ENCODE measurements around the gene MAPK14.

MAPK14 gene

DNA sequence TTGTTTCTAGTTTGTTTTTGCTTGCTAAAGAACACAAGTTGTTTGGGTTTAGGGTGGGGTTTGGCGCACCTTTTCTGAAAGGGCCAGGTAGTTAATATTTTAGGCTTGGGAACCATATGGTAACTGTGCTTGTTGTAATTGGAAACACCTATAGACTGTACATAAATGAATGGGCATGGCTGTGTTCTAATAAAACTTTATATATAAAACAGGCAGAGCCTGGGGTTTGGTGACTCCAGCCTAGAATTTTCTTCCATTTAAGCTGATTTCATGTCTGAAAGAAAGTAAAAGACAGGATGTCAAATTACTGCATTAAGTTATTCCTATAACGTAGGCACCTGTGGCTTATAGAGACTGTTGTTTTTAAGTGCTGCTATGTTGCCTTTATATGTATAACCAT is 66.6 kb downstream of the MAPK14 start:
- no peak overlapping the region for H3K4me3 Mint-ChIP-seq
- peaks cover 26% of the 10 kb centered on the region for H3K4me1 Mint-ChIP-seq (ENCODE audit: low read depth)
- H3K27me3 Mint-ChIP-seq: no peaks in the 10 kb centered on the region
- H3K27ac Mint-ChIP-seq: peak overlapping the region; percentile 38
- DNase-seq: no peak
- H3K9me3 Mint-ChIP-seq: no peaks in the 10 kb centered on the region
- peaks cover 58% of the 10 kb centered on the region for H3K36me3 Mint-ChIP-seq (ENCODE audit: low read depth)

DNA sequence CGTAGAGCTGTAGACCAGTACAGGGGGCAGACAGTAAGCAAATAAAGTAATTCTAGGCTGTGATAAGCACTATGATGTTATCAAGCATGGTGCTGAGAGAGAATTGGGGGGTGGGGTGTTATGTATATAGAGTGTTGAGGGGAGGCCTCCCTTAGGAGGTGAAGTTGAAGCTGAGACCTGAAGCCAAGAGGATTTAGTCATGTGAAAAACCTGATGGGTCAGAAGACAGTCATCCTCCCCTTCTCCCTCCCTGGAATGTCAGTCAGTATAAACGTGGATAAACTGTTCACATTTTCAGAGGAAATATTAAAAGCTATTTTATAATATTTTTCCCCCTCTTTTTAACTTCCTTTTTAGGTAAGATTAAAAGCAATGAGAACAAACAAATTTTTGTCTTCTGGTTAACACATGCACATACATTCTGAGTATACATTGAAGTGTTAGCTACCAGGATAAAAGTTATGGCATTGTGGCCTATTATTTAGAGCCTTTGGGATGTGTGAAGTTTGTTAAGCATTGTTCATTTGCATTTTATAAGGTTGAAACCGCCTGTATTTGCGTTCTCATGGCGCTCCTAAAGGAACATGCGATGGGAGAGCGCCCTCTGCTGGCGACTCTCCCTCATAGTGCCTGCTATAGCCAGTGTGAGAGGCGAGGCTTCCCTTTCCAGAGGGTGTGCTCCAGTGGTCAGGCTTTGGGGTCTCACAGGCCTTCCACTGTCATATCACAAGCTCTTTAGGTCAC is 67.3 kb downstream of the MAPK14 start:
- H3K27me3 Mint-ChIP-seq: no peaks in the 10 kb centered on the region
- peaks cover 32% of the 10 kb centered on the region for H3K4me1 Mint-ChIP-seq (ENCODE audit: low read depth)
- H3K36me3 Mint-ChIP-seq (ENCODE audit: low read depth): peaks cover 59% of the 10 kb centered on the region
- H3K9me3 Mint-ChIP-seq: no peaks in the 10 kb centered on the region
- DNase-seq: peak; percentile 84
- H3K4me3 Mint-ChIP-seq: no peak overlapping the region
- peak overlapping the region; percentile 38 for H3K27ac Mint-ChIP-seq

DNA sequence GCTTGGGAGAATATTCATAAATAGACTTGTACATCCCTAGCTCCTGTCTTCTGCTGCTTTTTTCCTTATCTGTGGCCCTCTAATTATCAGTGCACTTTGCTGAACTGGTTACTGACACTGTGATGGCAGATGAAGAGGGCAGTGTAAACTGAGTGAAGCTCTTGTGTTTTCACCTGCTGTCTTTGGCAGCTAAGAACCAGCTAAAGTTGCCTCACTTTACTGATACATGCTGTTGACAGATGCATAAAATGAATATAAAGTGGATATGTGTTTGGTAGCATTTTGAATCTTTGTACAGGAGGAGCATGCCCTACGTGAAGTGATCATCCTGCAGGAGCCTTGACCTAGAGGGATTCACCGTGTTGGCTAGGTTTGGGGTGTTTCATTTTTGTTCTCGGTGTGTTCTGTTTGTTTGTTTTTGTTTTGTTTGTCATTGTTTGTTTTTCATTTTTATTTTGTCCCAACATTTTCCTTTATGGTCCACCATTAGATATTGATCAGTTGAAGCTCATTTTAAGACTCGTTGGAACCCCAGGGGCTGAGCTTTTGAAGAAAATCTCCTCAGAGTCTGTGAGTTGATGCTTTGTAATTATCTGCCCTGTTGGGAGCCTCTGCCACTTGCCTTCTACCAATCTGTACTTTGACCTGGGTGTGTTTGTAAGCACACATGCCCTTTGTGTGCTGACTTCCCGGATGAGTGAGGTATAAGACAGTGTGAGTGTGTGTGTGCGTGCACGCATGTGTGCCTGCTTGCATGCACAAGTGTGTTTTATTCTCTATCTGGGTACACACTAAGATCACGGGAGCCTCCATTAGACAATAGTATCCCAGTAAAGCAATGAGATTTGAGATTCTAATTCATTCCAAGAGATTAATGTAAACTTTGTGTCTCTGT is 68.1 kb downstream of the MAPK14 start:
- peaks cover 39% of the 10 kb centered on the region for H3K4me1 Mint-ChIP-seq (ENCODE audit: low read depth)
- peak overlapping the region; percentile 38 for H3K27ac Mint-ChIP-seq
- no peak for DNase-seq
- H3K9me3 Mint-ChIP-seq: no peaks in the 10 kb centered on the region
- no peak overlapping the region for H3K4me3 Mint-ChIP-seq
- peaks cover 56% of the 10 kb centered on the region for H3K36me3 Mint-ChIP-seq (ENCODE audit: low read depth)
- H3K27me3 Mint-ChIP-seq: no peaks in the 10 kb centered on the region

DNA sequence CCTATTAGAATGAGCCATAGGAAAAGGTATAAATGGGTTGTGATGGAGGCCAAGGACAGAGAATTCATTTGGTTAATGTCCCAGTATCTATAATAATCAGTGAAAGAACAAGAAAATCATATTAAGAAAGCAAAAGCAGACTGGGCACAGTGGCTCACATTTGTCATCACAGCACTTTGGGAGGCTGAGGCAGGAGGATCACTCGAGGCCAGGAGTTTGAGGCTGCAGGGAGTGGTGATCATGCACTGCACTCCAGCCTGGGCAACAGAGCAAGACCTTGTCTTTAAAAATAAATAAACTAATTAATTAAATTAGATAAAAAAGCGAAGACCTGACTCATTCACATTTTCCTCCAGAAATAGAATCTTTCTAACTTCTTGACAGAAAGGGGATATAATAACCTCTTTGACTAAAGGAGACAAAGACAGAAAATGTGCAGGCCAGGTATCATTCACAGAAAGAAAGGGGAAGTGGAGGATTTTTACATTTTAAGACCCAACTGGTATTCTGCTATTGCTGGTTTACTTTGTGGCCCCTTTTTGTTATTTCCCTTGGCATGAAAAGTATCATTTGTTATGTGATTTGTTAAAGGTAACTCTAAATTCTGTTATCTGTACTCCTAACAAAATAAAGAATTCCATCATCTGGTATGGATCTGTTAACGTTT is 70.8 kb downstream of the MAPK14 start:
- Mint-ChIP-seq H3K36me3 (ENCODE audit: low read depth) (peaks cover 56% of the 10 kb centered on the region), H3K27me3 (no peaks in the 10 kb centered on the region), H3K4me1 (ENCODE audit: low read depth) (peaks cover 44% of the 10 kb centered on the region), H3K9me3 (no peaks in the 10 kb centered on the region), H3K27ac (peak overlapping the region; percentile 80), H3K4me3 (no peak overlapping the region)
- DNase-seq: no peak

DNA sequence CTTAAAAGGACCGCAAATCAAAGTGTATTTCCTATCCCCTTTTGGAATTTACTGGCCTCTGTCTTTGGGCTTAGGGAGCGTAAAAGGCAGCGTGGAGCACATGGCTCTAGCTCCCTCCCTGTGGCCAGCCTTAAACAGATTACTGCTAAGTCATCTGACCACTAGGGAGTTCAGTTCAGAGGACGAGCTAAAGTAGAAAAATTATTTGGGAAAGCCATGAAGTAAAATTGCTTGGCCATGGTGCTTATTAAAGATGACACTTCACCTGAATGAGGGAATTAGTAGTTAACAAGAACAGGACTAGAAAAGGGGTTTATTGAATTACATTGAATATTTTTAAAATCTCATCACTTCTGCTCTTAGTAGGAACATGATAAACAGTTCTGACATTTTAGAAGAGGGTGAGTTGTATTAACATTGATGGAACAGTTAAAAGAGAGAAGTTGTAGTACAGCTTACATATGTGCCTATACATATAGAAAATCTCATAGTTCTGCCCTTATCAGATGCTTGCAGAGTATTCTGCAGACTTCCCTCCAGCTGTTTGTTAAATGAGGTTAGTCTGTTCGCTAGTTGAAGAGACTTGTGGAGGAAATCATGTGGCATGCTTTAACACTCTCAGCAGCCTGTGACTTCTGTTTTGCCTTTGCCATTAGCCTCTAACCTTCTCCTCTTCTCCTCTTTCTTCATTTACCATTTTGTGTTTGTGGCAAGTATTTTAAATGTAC is 71.5 kb downstream of the MAPK14 start:
- DNase-seq: no peak
- H3K4me1 Mint-ChIP-seq (ENCODE audit: low read depth): peaks cover 44% of the 10 kb centered on the region
- peak overlapping the region; percentile 80 for H3K27ac Mint-ChIP-seq
- H3K36me3 Mint-ChIP-seq (ENCODE audit: low read depth): peaks cover 63% of the 10 kb centered on the region
- H3K9me3 Mint-ChIP-seq: no peaks in the 10 kb centered on the region
- no peaks in the 10 kb centered on the region for H3K27me3 Mint-ChIP-seq
- H3K4me3 Mint-ChIP-seq: no peak overlapping the region

DNA sequence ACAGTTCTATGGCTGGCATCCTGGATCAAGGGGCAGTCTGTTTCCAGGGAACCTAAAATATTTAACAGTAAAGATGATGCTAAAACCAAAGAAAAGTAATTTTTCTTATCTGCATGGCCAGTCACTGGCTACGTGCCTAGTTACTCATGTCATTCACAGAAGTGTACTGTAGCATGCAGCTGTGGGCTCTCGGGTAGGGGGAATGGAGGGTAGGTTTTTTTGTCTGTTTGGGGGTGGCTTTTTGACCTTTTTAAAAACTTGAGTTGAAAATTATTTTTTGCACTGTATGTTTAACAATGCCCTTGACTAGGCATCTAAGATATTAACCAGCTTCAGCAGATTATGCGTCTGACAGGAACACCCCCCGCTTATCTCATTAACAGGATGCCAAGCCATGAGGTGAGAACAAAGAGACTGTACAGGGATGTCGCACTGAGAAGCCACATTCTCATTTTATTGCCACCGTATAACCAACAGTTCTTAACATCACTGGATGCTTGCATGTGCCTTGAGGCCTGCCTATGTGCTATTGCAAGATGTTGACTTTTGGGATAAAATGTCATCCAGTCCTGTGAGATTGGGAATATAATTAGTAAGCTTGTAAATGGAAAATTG is 72.4 kb downstream of the MAPK14 start:
- Mint-ChIP-seq H3K4me3 (no peak overlapping the region), H3K36me3 (ENCODE audit: low read depth) (peaks cover 72% of the 10 kb centered on the region), H3K9me3 (no peaks in the 10 kb centered on the region), H3K4me1 (ENCODE audit: low read depth) (peaks cover 38% of the 10 kb centered on the region), H3K27me3 (no peaks in the 10 kb centered on the region), H3K27ac (peak overlapping the region; percentile 80)
- DNase-seq: no peak

DNA sequence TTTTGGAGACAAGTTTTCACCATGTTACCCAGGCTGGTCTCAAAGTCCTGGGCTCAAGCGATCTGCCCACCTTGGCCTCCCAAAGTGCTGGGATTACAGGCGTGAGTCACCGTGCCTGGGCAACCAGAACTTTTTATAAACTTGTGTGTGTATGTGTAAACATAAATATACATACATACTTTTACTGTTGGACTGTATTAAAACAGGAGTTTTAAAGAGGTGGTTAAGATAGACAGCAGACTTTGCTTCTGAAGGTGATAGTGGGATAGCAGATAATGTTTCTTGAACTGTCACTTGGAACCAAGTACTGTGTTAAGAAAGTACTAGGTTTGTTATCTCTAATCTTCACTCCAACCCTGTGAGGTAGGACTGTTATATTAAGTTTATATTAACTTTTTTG is 74.1 kb downstream of the MAPK14 start:
- no peak for DNase-seq
- Mint-ChIP-seq H3K9me3 (no peaks in the 10 kb centered on the region), H3K27me3 (no peaks in the 10 kb centered on the region), H3K36me3 (ENCODE audit: low read depth) (peaks cover 71% of the 10 kb centered on the region), H3K27ac (peak overlapping the region; percentile 18), H3K4me1 (ENCODE audit: low read depth) (peaks cover 33% of the 10 kb centered on the region), H3K4me3 (no peak overlapping the region)

DNA sequence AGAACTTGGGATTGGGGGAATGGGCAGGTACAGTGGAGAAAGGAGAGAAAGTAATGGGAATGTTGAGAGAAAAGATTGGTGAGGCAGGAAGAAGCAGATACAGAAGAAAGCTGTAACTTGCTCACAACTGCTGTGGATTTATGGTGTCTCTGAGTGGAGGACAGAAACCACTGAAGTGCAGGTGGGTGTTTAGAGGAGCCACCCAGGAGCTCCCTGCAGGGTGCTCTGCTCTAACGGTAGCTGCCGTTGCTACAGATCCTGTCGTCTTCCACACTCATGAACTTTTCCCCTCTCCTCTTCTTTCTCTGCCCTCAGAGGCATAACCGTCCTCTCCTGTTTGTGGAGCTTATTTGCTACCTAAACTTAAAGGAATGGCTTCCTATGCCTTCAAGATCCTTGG is 75.2 kb downstream of the MAPK14 start:
- Mint-ChIP-seq H3K36me3 (ENCODE audit: low read depth) (peaks cover 73% of the 10 kb centered on the region), H3K4me1 (ENCODE audit: low read depth) (peaks cover 40% of the 10 kb centered on the region), H3K27me3 (no peaks in the 10 kb centered on the region), H3K27ac (peak overlapping the region; percentile 44), H3K9me3 (no peaks in the 10 kb centered on the region), H3K4me3 (no peak overlapping the region)
- DNase-seq: no peak

DNA sequence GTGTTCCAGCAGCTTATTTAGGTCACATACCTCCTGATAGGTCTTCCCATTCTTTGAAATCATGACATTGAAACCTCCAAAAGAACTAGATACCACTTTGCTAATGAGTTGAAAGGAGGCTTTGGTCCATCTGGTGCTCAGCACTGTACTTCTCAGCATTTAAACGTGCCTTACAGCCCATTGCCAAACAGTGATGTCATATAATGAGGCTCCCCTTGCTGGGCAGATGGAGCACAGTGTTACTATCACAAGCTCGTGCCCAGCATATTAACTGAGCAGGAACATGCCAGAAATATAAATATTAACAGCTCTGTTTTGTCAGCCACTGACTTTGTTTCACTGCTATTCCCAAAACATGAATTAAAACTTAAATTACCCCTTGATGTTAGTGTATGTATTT is 77.2 kb downstream of the MAPK14 start:
- no peak overlapping the region for H3K4me3 Mint-ChIP-seq
- H3K9me3 Mint-ChIP-seq: no peaks in the 10 kb centered on the region
- no peak for DNase-seq
- peaks cover 86% of the 10 kb centered on the region for H3K36me3 Mint-ChIP-seq (ENCODE audit: low read depth)
- no peak overlapping the region for H3K27ac Mint-ChIP-seq
- no peaks in the 10 kb centered on the region for H3K27me3 Mint-ChIP-seq
- H3K4me1 Mint-ChIP-seq (ENCODE audit: low read depth): peaks cover 48% of the 10 kb centered on the region

DNA sequence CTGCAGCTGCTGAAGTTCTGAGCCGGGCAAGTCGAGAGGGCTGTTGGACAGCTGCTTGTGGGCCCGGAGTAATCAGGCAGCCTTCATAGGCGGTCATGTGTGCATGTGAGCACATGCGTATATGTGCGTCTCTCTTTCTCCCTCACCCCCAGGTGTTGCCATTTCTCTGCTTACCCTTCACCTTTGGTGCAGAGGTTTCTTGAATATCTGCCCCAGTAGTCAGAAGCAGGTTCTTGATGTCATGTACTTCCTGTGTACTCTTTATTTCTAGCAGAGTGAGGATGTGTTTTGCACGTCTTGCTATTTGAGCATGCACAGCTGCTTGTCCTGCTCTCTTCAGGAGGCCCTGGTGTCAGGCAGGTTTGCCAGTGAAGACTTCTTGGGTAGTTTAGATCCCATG is 81.5 kb downstream of the MAPK14 start:
- Mint-ChIP-seq H3K4me1 (ENCODE audit: low read depth) (peaks cover 47% of the 10 kb centered on the region), H3K27me3 (no peaks in the 10 kb centered on the region), H3K9me3 (no peaks in the 10 kb centered on the region), H3K4me3 (no peak overlapping the region), H3K27ac (peak overlapping the region; percentile 72), H3K36me3 (ENCODE audit: low read depth) (peaks cover 84% of the 10 kb centered on the region)
- no peak for DNase-seq

DNA sequence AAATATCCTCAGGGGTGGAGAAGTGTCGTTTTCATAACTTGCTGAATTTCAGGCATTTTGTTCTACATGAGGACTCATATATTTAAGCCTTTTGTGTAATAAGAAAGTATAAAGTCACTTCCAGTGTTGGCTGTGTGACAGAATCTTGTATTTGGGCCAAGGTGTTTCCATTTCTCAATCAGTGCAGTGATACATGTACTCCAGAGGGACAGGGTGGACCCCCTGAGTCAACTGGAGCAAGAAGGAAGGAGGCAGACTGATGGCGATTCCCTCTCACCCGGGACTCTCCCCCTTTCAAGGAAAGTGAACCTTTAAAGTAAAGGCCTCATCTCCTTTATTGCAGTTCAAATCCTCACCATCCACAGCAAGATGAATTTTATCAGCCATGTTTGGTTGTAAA is 82.4 kb downstream of the MAPK14 start:
- H3K36me3 Mint-ChIP-seq (ENCODE audit: low read depth): peaks cover 74% of the 10 kb centered on the region
- no peaks in the 10 kb centered on the region for H3K9me3 Mint-ChIP-seq
- peaks cover 55% of the 10 kb centered on the region for H3K4me1 Mint-ChIP-seq (ENCODE audit: low read depth)
- peak overlapping the region; percentile 47 for H3K27ac Mint-ChIP-seq
- H3K4me3 Mint-ChIP-seq: no peak overlapping the region
- no peak for DNase-seq
- no peaks in the 10 kb centered on the region for H3K27me3 Mint-ChIP-seq

DNA sequence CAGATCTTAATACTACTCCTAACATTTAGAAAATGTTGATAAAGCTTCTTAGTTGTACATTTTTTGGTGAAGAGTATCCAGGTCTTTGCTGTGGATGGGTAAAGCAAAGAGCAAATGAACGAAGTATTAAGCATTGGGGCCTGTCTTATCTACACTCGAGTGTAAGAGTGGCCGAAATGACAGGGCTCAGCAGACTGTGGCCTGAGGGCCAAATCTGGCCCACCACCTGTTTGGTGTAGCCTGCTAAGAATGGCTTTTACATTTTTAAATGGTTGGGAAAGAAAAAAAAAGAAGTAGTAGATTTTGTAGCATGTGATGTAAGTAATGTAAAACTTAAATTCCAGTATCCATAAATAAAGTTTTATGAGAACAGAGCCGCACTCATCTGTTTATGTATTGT is 83.3 kb downstream of the MAPK14 start:
- no peak overlapping the region for H3K27ac Mint-ChIP-seq
- no peak overlapping the region for H3K4me3 Mint-ChIP-seq
- H3K9me3 Mint-ChIP-seq: no peaks in the 10 kb centered on the region
- no peaks in the 10 kb centered on the region for H3K27me3 Mint-ChIP-seq
- DNase-seq: no peak
- H3K4me1 Mint-ChIP-seq (ENCODE audit: low read depth): peaks cover 61% of the 10 kb centered on the region
- peaks cover 67% of the 10 kb centered on the region for H3K36me3 Mint-ChIP-seq (ENCODE audit: low read depth)

DNA sequence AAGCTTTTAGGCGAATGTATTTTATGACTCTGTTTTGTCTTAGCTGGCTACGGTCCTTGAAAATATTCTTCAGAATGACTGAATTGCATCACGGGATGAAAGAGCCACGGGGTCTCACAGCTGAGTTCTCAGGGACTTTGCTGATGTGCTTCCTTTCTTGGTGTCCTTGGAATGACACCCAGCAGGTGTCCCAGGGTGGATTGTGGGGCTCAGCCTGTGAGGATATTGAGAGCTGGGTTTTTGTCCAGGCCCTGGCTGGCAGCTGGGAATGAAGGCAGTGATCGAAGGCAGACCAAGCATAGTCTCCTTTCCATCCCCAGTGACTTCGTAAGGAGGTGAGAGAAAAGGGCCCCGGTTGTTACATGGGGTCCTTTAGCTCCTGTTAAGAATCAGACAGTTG is 83.9 kb downstream of the MAPK14 start:
- Mint-ChIP-seq H3K4me1 (ENCODE audit: low read depth) (peaks cover 67% of the 10 kb centered on the region), H3K36me3 (ENCODE audit: low read depth) (peaks cover 68% of the 10 kb centered on the region), H3K27ac (peak overlapping the region; percentile 10), H3K27me3 (no peaks in the 10 kb centered on the region), H3K4me3 (no peak overlapping the region), H3K9me3 (no peaks in the 10 kb centered on the region)
- DNase-seq: no peak

DNA sequence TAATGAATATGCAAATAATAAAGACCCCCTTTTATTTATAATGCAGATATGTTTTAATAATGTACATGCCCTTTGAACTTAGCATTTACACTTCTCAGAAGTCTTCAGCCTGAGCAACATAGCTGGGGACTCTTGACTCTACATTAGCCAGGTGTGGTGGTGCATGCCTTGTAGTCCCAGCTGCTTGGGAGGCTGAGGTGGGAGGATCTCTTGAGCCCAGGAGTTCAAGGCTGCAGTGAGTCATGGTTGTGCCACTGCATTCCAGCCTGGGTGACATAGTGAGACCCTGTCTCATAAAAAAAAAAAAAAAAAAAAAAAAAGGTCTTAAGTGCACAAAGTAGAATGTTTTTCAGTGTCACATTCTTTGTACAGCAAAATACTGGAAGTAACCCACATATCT is 85.4 kb downstream of the MAPK14 start:
- Mint-ChIP-seq H3K9me3 (no peaks in the 10 kb centered on the region), H3K4me3 (no peak overlapping the region), H3K36me3 (ENCODE audit: low read depth) (peaks cover 65% of the 10 kb centered on the region), H3K4me1 (ENCODE audit: low read depth) (peaks cover 71% of the 10 kb centered on the region), H3K27me3 (no peaks in the 10 kb centered on the region), H3K27ac (no peak overlapping the region)
- no peak for DNase-seq

Measured in activated T-cell treated with anti-CD3 and anti-CD28 coated beads, Interleukin-2, amount 50 U/mL, for 24 hours (primary cell).